ENCODE measurements around the gene PARN. TPM values are rescaled to one million over a fixed set of nuclear protein-coding genes. Genes with fewer than 3 reads are reported as not detected.

PARN gene
- total RNA-seq, 1 experiment from 2014 or later, result 37.7 TPM

- CTCF ChIA-PET, result interaction anchor here (0.6 to 1.8 kb wide), 2 partner anchors 100 to 454 kb away, joined by 3 to 5 read pairs; no protein-coding TSS in a partner anchor
- no peaks in the 10 kb centered on the region for H3K4me1 Mint-ChIP-seq
- POLR2A ChIA-PET, result no interaction called here
- no peaks in the 10 kb centered on the region for H3K27me3 Mint-ChIP-seq (ENCODE audit: low read depth)
- ATAC-seq, result no peak
- H3K27ac Mint-ChIP-seq, result no peak overlapping the region
- H3K4me3 Mint-ChIP-seq, result no peak overlapping the region
- no peaks in the 10 kb centered on the region for H3K9me3 Mint-ChIP-seq
- no peaks in the 10 kb centered on the region for H3K36me3 Mint-ChIP-seq
- DNase-seq (ENCODE audit: low spot score), result no peak
- TF ChIP-seq FOXJ3 (CRISPR knock-in tag; IDR thresholded peaks at IDR 0.05; ENCODE audit: borderline replicate concordance) (no peak), ATF3 (CRISPR knock-in tag; conservative IDR thresholded peaks at IDR 0.05) (no peak), MXD4 (CRISPR knock-in tag; IDR thresholded peaks at IDR 0.05; ENCODE audit: borderline replicate concordance) (no peak), ZNF396 (CRISPR knock-in tag; IDR thresholded peaks at IDR 0.05; ENCODE audit: borderline replicate concordance) (no peak), ZNF416 (CRISPR knock-in tag; IDR thresholded peaks at IDR 0.05) (no peak), ZBTB43 (CRISPR knock-in tag; IDR thresholded peaks at IDR 0.05) (no peak), SOX15 (CRISPR knock-in tag; IDR thresholded peaks at IDR 0.05) (no peak), NR2C2 (CRISPR knock-in tag; IDR thresholded peaks at IDR 0.05) (no peak), IRF2 (CRISPR knock-in tag; IDR thresholded peaks at IDR 0.05; ENCODE audit: borderline replicate concordance, low read depth) (no peak), SMAD4 (CRISPR knock-in tag; IDR thresholded peaks at IDR 0.05) (no peak), ZNF423 (CRISPR knock-in tag; IDR thresholded peaks at IDR 0.05) (no peak), ATF2 (CRISPR knock-in tag; IDR thresholded peaks at IDR 0.05; ENCODE audit: borderline replicate concordance, low read depth) (no peak), HMGA2 (CRISPR knock-in tag; IDR thresholded peaks at IDR 0.05) (no peak), NFYB (CRISPR knock-in tag; conservative IDR thresholded peaks at IDR 0.05; ENCODE audit: low read depth) (no peak), AR (CRISPR knock-in tag; IDR thresholded peaks at IDR 0.05) (no peak), TCF7 (CRISPR knock-in tag; IDR thresholded peaks at IDR 0.05; ENCODE audit: low read depth) (no peak), TEAD1 (CRISPR knock-in tag; IDR thresholded peaks at IDR 0.05) (no peak), AFF4 (CRISPR knock-in tag; IDR thresholded peaks at IDR 0.05; ENCODE audit: borderline replicate concordance) (no peak), ZNF532 (CRISPR knock-in tag; IDR thresholded peaks at IDR 0.05; ENCODE audit: borderline replicate concordance) (no peak)
Observed at GRCh38 chr16:14389359-14389758, 240.7 kb downstream of the PARN start.

Data from WTC11 (cell line).